GM12878 (cell line): ENCODE measurements around the gene DNAH3.

ENCODE experiments used
- ELK1 ChIP-seq: IDR thresholded peaks from 2 replicates; pipeline ENCODE4 v1.6.1; 2012; ENCODE audit warnings: low read depth, low read length, improper control_type of control experiment
- MLLT1 ChIP-seq: fragments of 450-650 bp; IDR thresholded peaks from 2 replicates; pipeline ENCODE4 v1.6.1; 2016; ENCODE audit warnings: mild to moderate bottlenecking
- TF ChIP-seq, protein P1 (sequence below), 3 experiments: IDR thresholded peaks in 2 of 3; conservative IDR thresholded peaks in 1 of 3; 2 replicates each; pipeline ENCODE4 v1.5.1; 2011; ENCODE audit warnings: low read depth in 3 of 3, low read length in 3 of 3, mild to moderate bottlenecking in 3 of 3, control low read depth in 2 of 3, moderate library complexity in 2 of 3, inconsistent platforms in 1 of 3, mixed read lengths in 1 of 3; ENCODE audit not compliant: control insufficient read depth in 2 of 3, insufficient read depth in 1 of 3; ENCODE audit errors: extremely low read depth in 1 of 3

- TF ChIP-seq ELK1, result no peak
- no peak for TF ChIP-seq MLLT1
- TF ChIP-seq, protein P1, sequence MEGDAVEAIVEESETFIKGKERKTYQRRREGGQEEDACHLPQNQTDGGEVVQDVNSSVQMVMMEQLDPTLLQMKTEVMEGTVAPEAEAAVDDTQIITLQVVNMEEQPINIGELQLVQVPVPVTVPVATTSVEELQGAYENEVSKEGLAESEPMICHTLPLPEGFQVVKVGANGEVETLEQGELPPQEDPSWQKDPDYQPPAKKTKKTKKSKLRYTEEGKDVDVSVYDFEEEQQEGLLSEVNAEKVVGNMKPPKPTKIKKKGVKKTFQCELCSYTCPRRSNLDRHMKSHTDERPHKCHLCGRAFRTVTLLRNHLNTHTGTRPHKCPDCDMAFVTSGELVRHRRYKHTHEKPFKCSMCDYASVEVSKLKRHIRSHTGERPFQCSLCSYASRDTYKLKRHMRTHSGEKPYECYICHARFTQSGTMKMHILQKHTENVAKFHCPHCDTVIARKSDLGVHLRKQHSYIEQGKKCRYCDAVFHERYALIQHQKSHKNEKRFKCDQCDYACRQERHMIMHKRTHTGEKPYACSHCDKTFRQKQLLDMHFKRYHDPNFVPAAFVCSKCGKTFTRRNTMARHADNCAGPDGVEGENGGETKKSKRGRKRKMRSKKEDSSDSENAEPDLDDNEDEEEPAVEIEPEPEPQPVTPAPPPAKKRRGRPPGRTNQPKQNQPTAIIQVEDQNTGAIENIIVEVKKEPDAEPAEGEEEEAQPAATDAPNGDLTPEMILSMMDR (IDR thresholded peaks at IDR 0.05 in 2 of 3, conservative IDR thresholded peaks at IDR 0.05 in 1 of 3; ENCODE audit: control insufficient read depth in 2 of 3, extremely low read depth in 1 of 3, insufficient read depth in 1 of 3, low read depth in 3 of 3, low read length in 3 of 3), result no peak
Observed at GRCh38 chr16:20948444-20948843, 202.2 kb downstream of the DNAH3 start.
